Posterior vena cava (tissue), 2 donors: ENCODE data around the gene RCAN2. TPM values are rescaled to one million over a fixed set of nuclear protein-coding genes. Genes with fewer than 3 reads are reported as not detected.

ENCODE experiments used
- DNase-seq: peaks from one replicate; pipeline ENCODE4 v3.0.0-alpha.2; 2020; ENCODE audit warnings: low spot score
- intact Hi-C, 2 donors: fragments of 100-400 bp; cut with DNase I; formaldehyde crosslinking; loops; one replicate each; pipeline versions ENCODE4 v1.14.1 to v1.14.2; 2022 to 2023
- total RNA-seq, 2 donors: library from RNA; stranded (reverse); fragmentation: NEBNext Ultra II Directional; extraction: Animal tissue kit (Norgen Biotek cat#: 25700); gene quantifications; one replicate each; pipeline ENCODE4 v1.2.1, GENCODE V29; 2021
- donor health status: DM: yes; HTN: yes; CAD: no.
- donor health status: DM: yes; HTN: yes; CAD: no.

Gene RCAN2
- total RNA-seq, 2 donors from 2014 or later: 35.4 to 69.6 TPM

DNA sequence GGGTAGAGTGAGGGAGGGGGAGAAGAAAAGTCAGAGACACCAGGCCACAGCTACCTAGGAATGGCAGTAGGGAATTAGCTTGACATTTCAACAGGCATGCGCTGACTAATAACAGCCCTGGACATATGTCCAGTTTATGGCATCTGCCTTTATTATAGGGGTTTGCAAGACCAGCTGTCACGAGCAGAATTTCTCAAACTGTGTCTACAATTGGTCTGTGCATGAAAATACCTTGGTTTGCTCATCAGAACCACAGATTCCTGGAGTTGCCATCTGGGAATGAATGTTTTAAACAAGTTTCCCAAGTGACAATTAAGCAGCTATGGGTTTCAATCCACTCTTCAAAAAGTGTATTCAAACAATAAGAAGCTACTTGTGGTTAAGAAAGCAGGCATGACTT is 210.1 kb downstream of the RCAN2 start:
- no peak for DNase-seq
- intact Hi-C loops: no loop called here

GRCh38 chr6:46279874-46280273 is 211.4 kb downstream of the RCAN2 start:
- intact Hi-C loops: no loop called here
- DNase-seq: no peak

- DNase-seq: no peak
- intact Hi-C loops: no loop called here
Observed at GRCh38 chr6:46276576-46277142, 214.6 kb downstream of the RCAN2 start.

GRCh38 chr6:46274502-46274901 is 216.7 kb downstream of the RCAN2 start:
- no peak for DNase-seq
- intact Hi-C loops: no loop called here

GRCh38 chr6:46273911-46274310 is 217.3 kb downstream of the RCAN2 start:
- no peak for DNase-seq
- intact Hi-C loops: no loop called here

DNA sequence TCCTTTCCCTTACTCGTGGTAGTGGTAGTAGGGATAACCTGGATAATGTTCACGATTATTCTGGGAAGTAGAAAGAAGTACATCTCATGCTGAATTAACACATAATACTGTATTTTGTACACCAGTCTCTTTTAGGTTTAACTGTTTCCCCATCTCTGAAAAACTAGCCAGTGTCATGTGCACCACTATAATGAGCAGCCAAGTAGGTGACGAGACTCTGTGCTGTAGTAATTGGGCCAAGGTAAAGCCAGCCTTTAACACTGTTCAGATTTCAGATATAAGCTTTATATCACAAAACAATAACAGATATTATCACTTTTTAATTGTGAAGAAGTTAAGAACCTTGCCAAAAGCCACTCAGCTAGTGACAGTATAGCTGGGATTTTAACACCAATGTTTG is 219.5 kb downstream of the RCAN2 start:
- intact Hi-C loops: no loop called here
- no peak for DNase-seq

DNA sequence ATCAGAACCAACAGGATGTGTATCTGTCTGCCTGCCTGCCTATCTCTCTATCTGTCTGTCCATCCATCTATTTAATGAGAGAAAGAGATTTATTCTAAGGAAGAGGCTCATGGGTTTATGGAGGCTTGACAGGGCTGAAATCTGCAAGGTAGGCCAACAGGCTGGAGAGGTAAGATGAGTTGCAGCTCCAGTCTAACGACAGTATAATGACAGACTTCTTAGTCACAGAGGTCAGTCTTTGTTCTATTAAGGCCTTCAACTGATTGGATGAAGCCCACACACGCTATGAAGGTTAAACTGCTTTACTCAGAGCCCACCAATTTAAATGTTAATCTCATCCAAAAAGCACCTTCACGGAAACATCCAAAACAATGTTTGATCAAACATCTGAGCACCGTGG is 220.1 kb downstream of the RCAN2 start:
- intact Hi-C loops: no loop called here
- DNase-seq: no peak

DNA sequence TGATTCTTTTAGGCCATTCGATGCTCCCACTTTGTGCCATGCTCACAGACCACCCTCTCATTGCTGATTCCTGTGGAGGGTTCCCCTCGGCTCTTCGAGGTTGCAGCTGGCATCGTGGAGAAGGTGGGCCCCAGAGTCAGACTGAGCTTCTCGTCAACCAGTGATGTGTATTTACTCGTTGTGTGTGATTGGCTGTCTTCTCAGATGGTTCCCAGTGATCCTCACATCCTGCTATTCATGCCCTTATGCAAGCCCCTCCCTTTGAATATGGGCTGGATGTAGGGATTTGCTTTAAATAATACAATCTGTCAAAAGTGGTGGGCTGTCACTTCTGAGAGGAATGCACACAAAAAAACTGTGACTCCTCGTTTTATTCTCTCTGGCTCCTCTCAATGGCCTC is 220.9 kb downstream of the RCAN2 start:
- intact Hi-C loops: no loop called here

DNA sequence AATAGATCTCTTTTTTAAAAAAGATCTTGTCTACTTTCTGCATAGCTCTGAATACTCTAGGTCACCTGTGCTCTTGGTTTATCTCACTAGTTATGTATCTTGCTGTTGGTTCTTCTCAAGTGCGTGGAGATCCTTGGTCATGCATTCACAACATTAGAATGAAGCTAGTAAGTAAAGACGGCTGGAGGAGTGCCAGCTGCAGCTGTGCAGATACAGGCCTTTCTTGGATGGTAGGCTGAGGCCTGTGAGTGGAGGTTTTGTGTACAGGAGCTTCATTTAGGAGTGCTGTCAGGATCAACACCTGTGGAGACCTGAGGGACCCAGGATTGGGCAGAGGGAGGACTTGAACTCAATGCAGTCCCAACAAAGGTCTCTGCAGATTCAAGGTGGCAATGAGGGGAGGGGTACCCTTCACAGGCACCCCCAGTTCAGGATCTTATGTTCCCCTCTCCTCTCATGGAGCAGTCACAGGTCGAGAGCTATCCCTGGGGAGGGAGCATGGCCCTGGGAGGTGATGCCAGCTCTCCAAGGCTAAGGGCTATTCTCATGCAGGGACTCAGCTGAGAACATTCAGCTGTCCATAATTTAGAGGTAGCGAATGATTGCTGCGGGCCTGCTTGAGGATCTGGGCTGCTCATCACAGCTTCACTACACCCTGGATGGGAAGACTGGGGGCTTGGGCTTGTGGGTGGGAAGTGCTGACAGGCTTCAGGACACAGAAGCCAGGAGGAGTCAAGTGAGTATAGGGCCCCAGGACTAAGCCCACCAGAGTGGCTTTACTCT is 221.6 kb downstream of the RCAN2 start:
- intact Hi-C loops: no loop called here
- no peak for DNase-seq

More for the DNA sequence above, 220.9 kb downstream of the RCAN2 start:
- DNase-seq: no peak

DNA sequence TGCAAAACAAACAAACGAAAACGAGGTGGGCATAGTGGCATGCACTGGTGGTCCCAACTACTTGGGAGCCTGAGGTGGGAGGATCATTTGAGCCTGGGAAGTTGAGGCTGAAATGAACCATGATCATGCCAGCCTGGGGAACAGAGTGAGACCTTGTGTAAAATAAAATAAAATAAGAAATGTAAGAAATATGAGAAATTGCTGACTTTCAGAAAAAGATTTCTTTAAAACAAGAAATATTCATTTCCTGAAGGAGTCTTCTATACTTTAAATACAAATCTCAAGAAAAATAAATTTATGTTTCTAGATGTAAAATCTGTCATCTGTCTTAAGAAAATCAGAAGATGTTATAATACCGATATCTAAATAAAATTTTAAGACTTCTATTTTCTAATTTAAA is 223.7 kb downstream of the RCAN2 start:
- intact Hi-C loops: loop anchor here in 1 of 2 donors (2.0 kb wide), 1 partner anchor 73 kb away; no protein-coding TSS in a partner anchor
- no peak for DNase-seq

GRCh38 chr6:46265373-46265772 is 225.9 kb downstream of the RCAN2 start:
- intact Hi-C loops: no loop called here
- no peak for DNase-seq

DNA sequence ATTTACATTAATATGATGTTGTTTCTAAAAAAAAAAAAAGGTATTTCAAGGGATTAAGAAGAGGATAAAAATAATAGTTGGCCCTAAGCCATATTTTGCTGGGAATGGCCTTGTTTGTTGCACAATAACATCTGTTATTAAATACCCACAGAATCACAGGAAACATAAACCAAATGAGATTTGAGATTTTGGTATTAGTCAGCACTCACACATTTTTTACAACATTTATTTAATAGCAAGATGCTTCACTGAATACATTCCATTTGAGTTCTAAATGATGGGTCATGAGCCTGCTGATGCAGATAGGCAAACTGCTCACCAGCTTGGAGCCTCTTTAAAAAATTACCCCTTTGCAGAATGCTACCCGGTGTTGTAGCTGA is 227.6 kb downstream of the RCAN2 start:
- intact Hi-C loops: no loop called here
- DNase-seq: no peak

DNA sequence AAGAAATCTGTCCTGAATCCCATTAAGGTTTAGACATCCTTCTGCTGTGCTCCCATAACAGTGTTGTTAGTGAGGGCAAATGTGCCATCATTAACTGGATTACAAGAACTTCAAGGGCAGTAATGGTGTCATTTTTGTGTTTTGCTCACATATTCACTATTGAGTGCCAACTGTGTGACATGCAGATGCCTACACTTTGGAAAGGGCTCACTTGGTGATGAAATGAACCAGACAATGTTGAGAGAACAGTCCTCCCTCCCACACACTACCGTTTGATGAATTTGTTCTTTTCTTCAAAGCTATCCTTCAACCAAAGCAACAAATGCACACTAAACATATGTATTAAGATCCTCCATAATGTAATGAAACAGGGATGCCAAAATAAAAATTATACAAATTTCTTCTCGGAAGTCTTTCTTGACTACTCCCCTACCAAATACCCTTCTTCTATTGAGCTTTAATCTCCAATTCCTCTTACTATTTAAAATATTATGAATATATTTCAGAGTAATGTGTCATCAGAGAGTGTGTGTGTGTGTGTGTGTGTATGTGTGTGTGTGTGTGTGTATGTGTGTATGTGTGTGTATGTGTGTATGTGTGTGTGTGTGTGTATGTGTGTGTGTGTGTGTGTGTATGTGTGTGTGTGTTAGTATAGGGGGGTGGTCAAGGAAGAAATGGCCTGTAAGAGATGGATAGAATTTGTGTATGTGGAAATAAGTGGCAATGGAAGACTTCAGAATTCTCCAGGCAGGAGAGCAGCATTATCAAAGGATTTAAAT is 228.1 kb downstream of the RCAN2 start:
- intact Hi-C loops: no loop called here
- DNase-seq: no peak

GRCh38 chr6:46258249-46258648 is 233.0 kb downstream of the RCAN2 start:
- intact Hi-C loops: no loop called here
- DNase-seq: no peak

DNA sequence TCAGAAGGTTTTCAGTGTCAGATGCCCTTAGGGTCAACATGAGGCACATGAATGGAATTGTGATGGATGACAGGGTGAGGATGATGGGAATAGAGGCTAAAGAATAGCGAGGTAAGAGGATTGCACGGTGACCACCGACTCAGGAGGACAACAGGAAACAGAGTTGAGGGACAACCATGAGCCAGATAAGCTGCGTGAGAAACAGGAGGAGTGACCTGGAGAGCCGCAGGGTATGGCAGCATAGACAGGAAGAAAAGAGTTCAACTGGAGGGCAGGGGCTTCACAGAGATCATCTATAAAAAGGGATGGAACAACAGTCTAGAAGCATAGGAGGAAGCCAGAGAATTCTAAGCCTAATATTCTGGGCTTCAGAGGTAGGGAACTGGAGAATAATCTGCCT is 235.7 kb downstream of the RCAN2 start:
- DNase-seq: no peak
- intact Hi-C loops: no loop called here

GRCh38 chr6:46254946-46255345 is 236.3 kb downstream of the RCAN2 start:
- DNase-seq: no peak
- intact Hi-C loops: no loop called here

DNA sequence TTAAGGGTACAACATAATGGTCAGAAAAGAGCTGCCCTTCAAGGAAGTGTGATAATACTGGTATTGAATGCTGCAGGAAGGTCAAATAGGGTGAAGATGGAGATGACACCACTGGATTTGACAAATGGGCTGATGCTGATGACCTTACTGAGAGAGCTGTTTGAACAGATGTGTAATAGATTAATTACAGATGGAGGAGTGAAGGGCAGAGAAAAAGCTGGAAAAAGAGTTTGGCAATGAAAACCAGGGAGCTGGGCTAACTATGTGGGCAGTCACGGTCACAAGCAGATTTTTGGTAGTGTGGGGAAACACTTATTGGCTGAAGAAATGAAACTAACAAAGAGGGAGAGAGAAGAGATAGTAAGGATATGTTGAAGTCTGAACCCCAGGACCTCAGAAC is 236.9 kb downstream of the RCAN2 start:
- intact Hi-C loops: no loop called here

DNA sequence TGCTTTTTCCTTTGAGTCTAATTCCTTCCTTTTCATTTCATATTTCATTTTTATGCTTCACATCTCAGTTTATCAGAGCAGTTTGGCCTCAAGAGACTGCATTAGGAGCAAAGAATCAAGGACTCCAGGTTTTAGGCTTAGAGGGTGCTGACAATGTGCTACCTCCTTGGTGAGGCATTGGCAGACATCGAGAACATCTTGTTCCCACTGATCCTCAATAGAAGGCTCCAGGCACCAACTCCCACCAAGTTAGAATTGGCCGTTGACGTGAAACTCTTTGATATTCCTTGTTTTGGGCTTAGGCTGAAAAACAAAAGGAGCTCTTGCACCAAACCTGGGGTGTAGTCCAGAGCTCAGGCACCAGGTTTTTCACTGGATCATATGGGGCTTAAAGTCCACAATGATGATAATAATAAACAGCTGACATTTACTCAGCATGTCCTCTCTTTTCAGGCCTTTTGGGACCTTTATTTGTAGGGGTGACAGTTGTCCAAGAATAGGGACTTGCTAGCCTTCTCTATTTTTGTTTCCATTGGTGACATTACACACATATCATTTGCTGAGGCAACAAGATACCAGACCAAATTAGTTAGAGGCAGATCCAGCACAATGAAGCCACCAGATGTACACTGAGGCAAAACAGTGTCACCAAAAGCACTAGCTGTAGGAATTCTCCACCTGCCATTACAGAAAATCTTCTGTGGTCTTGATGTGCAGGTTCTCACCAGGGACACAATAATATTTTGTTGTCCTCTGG is 239.5 kb downstream of the RCAN2 start:
- intact Hi-C loops: no loop called here
- DNase-seq: no peak

More for the DNA sequence above, 236.9 kb downstream of the RCAN2 start:
- no peak for DNase-seq

DNA sequence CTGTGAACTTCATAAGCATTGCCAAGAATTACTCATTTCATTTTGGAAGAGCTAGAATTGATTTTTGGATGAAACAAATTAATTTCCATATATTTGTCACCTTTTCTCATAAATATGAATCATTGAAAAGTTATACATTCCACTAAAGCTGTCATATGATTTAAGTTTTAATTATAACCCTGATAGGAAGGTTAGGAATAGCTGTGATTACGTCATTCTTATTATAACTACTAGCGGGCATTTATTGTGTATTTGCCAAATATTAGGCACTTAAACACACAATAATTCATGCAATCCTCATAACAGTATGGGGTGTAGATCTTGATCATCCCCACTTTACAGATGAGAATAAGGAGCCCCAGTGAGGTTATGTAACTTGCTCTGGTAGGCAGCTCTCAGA is 243.1 kb downstream of the RCAN2 start:
- intact Hi-C loops: no loop called here
- DNase-seq: no peak

GRCh38 chr6:46246727-46247126 is 244.5 kb downstream of the RCAN2 start:
- intact Hi-C loops: no loop called here
- no peak for DNase-seq
